Measurements from ENCODE around the gene SPTBN5.

SPTBN5 gene

GRCh38 chr15:41804916-41805666 is 88.8 kb downstream of the SPTBN5 start:
- TF ChIP-seq CTCF (IDR thresholded peaks at IDR 0.05; ENCODE audit: low read length, missing control alignments) = no peak
- no peak for DNase-seq (ENCODE audit: low read depth)
- no peak overlapping the region for H3K4me3 ChIP-seq (replicated peaks; ENCODE audit: low read depth, low read length)

- no peak overlapping the region for H3K4me3 ChIP-seq (replicated peaks; ENCODE audit: low read depth, low read length)
- DNase-seq (ENCODE audit: low read depth) = no peak
- no peak for TF ChIP-seq CTCF (IDR thresholded peaks at IDR 0.05; ENCODE audit: low read length, missing control alignments)
Observed at GRCh38 chr15:41804361-41804760, 89.5 kb downstream of the SPTBN5 start.

GRCh38 chr15:41801850-41802455 is 91.9 kb downstream of the SPTBN5 start:
- H3K4me3 ChIP-seq (replicated peaks; ENCODE audit: low read depth, low read length) = no peak overlapping the region
- peak; percentile 20 for DNase-seq (ENCODE audit: low read depth)
- TF ChIP-seq CTCF (IDR thresholded peaks at IDR 0.05; ENCODE audit: low read length, missing control alignments) = no peak

GRCh38 chr15:41801185-41801584 is 92.7 kb downstream of the SPTBN5 start:
- no peak for DNase-seq (ENCODE audit: low read depth)
- no peak overlapping the region for H3K4me3 ChIP-seq (replicated peaks; ENCODE audit: low read depth, low read length)
- no peak for TF ChIP-seq CTCF (IDR thresholded peaks at IDR 0.05; ENCODE audit: low read length, missing control alignments)

- no peak for DNase-seq (ENCODE audit: low read depth)
- no peak overlapping the region for H3K4me3 ChIP-seq (replicated peaks; ENCODE audit: low read depth, low read length)
- no peak for TF ChIP-seq CTCF (IDR thresholded peaks at IDR 0.05; ENCODE audit: low read length, missing control alignments)
Observed at GRCh38 chr15:41799488-41799805, 94.4 kb downstream of the SPTBN5 start.

- no peak overlapping the region for H3K4me3 ChIP-seq (replicated peaks; ENCODE audit: low read depth, low read length)
- TF ChIP-seq CTCF (IDR thresholded peaks at IDR 0.05; ENCODE audit: low read length, missing control alignments) = no peak
- DNase-seq (ENCODE audit: low read depth) = no peak
Observed at GRCh38 chr15:41798607-41799487, 95.0 kb downstream of the SPTBN5 start.

Measured in fibroblast of pulmonary artery (primary cell).